WI38 (cell line): ENCODE measurements around the gene IQCK.

ENCODE experiments used
- H3K4me3 ChIP-seq: 2 replicates; pipeline ENCODE4 v1.5.1; 2011; ENCODE audit warnings: low read depth, mild to moderate bottlenecking, control low read depth, low read length
- CTCF ChIP-seq: IDR thresholded peaks from 2 replicates; pipeline ENCODE4 v1.5.1; 2012; ENCODE audit warnings: low read depth, mild to moderate bottlenecking, control low read depth, low read length

IQCK gene

DNA sequence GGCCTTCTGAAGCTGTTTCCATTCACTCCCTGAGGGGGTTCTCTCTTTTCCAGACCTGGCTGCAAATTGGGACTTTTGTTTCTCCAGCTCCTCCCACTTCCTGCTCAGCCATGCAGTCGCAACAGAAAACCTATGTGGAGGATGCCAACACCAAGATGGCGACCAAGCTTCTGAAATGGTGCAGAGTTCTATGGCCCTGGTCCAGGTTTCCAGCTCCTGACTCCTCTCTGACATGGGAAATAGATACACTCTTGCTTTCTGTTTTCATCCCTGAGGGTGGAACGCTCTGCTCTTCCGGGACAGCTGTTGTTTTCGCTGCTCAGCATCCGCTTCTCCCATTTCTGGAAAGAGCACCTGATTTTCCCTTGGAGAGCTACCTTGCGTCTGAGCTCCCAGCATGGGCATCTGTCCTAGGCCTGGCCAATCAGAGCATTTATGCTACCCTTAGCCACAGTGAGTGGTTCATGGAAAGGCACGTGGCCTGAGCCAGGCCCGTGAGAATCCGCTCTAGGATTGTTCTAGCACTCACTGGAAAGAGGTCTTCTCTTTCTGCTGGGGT lies 158.5 kb downstream of the IQCK start:
- no peak overlapping the region for H3K4me3 ChIP-seq
- TF ChIP-seq CTCF = no peak

DNA sequence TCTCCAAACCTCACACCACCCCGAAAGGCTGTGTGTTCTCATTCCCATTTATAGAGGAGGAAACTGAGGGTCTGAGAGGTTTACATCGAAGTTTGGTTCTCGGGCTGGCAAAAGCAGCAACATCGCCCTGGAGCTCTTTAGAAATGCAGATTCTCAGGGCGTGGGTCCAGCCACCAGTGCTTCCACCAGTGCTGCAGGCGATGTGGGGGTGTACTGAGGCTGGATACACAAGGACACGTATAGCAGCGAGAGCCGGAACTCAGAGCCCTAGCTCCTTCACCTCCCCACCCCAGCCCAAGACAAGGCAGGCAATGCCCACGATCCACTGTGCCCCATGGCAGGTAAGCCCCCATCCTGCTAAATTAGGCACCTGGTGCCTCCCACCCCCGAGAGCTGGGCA lies 160.7 kb downstream of the IQCK start:
- H3K4me3 ChIP-seq = no peak overlapping the region
- TF ChIP-seq CTCF = no peak

GRCh38 chr16:19879241-19879792 lies 161.2 kb downstream of the IQCK start:
- no peak overlapping the region for H3K4me3 ChIP-seq
- no peak for TF ChIP-seq CTCF

DNA sequence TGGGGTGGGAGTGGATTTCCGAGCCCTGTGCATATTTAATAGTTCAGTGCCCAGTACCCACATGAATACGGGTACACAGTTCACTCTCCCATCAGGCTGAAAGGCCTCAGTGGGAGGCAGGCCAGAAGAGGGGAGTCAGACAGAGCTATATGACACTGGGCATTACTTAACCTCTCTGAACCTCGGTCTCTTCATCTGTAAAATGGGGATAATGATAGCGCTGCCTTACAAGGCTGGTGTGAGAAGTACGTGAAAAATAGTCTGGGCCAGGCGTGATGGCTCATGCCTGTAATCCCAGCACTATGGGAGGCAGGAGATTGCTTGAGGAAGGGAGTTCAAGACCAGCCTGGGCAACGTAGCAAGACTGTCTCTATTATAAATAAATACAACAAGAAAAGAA lies 163.0 kb downstream of the IQCK start:
- no peak overlapping the region for H3K4me3 ChIP-seq
- no peak for TF ChIP-seq CTCF

- H3K4me3 ChIP-seq = no peak overlapping the region
- TF ChIP-seq CTCF = no peak
Observed at GRCh38 chr16:19881783-19882182, 163.7 kb downstream of the IQCK start.

GRCh38 chr16:19882186-19882585 lies 164.1 kb downstream of the IQCK start:
- H3K4me3 ChIP-seq = no peak overlapping the region

More at GRCh38 chr16:19882186-19882585, 164.1 kb downstream of the IQCK start:
- TF ChIP-seq CTCF = no peak
